ENCODE results near the gene EML6. TPM values are rescaled to one million over a fixed set of nuclear protein-coding genes. Genes with fewer than 3 reads are reported as not detected.

Gene EML6
- total and polyA plus RNA-seq, 10 of the 15 experiments (the other 5 are each of a cell fraction or from before 2014, with no cell fraction given) = 0.09 to 0.67 (median 0.21) TPM

- TF ChIP-seq PRDM15 (CRISPR knock-in tag; IDR thresholded peaks at IDR 0.05) (no peak), ZNF384 (IDR thresholded peaks at IDR 0.05; ENCODE audit: borderline replicate concordance, low read depth, low read length) (no peak), MEF2A (IDR thresholded peaks at IDR 0.05; ENCODE audit: insufficient read depth, low read depth, low read length) (peak; percentile 72), IKZF2 (IDR thresholded peaks at IDR 0.05) (peak in 1 of 2 experiments; percentile 16; a peak in 2 of 4 replicates), E2F8 (IDR thresholded peaks at IDR 0.05; ENCODE audit: low read depth, partially characterized antibody) (no peak), BACH1 (IDR thresholded peaks at IDR 0.05; ENCODE audit: borderline replicate concordance) (no peak), MEF2B (IDR thresholded peaks at IDR 0.05; ENCODE audit: partially characterized antibody, poor library complexity, severe bottlenecking) (peak; percentile 53), SREBF2 (IDR thresholded peaks at IDR 0.05; ENCODE audit: low read length) (no peak)
Measured at GRCh38 chr2:54999182-54999581, 275.7 kb downstream of the EML6 start (continued).

All from GM12878 (cell line).